Testis (tissue), 3 donors: ENCODE results near the gene COL5A1. TPM values are rescaled to one million over a fixed set of nuclear protein-coding genes. Genes with fewer than 3 reads are reported as not detected.
"Not testable (repeated sequence)": the region's sequence is repeated elsewhere in the genome, so short reads cannot be mapped to it uniquely, and the experiment has no call there.

ENCODE experiments used
- DNase-seq: peaks from one replicate; pipeline ENCODE4 v3.0.0-alpha.2; 2019
- H3K27ac ChIP-seq, 2 donors: fragments of 200-600 bp; sonication (generic); one replicate each; pipeline ENCODE4 v1.5.1; 2019
- H3K27me3 ChIP-seq: fragments of 200-600 bp; sonication (generic); one replicate; pipeline ENCODE4 v1.5.1; 2019
- H3K36me3 ChIP-seq: fragments of 200-600 bp; sonication (generic); one replicate; pipeline ENCODE4 v1.5.1; 2017; ENCODE audit warnings: low read depth; ENCODE audit errors: missing control alignments
- H3K4me1 ChIP-seq: fragments of 200-600 bp; sonication (generic); one replicate; pipeline ENCODE4 v1.5.1; 2019
- H3K4me3 ChIP-seq, 2 donors: fragments of 200-600 bp; sonication (generic); one replicate each; pipeline ENCODE4 v1.5.1; 2017 to 2019
- H3K9me3 ChIP-seq: fragments of 200-600 bp; sonication (generic); one replicate; pipeline ENCODE4 v1.5.1; 2017
- CTCF ChIP-seq, 3 experiments: fragments of 450-650 bp in 2 of 3; fragments of 200-600 bp in 1 of 3; sonication (generic) in 1 of 3; IDR thresholded peaks; one replicate each; pipeline ENCODE4 v1.5.1; 2016 to 2019; ENCODE audit warnings: antibody characterized with exemption in 3 of 3, mild to moderate bottlenecking in 2 of 3, moderate library complexity in 1 of 3
- POLR2A ChIP-seq: fragments of 450-650 bp; IDR thresholded peaks from one replicate; pipeline ENCODE4 v1.6.1; 2017; ENCODE audit warnings: antibody characterized with exemption, mild to moderate bottlenecking, moderate library complexity
- WGBS, 2 donors: methylation state at CpG; one replicate each; pipeline ENCODE4 v1.1.5; 2018; 5-methylcytosine and 5-hydroxymethylcytosine counted together
- intact Hi-C: fragments of 100-400 bp; cut with DNase I; formaldehyde crosslinking; loops from one replicate; pipeline ENCODE4 v1.15.1; 2023; ENCODE audit warnings: low total_unique reads
- polyA plus RNA-seq: library from polyadenylated mRNA; stranded (reverse); fragments of 350-450 nt; fragmentation: Illumina TruSeq; extraction: RNeasy Lipid Tissue Mini Kit (QIAGEN cat#74804); gene quantifications from one replicate; pipeline ENCODE4 v1.2.3, GENCODE V29; 2014; ENCODE audit warnings: low read depth, low replicate concordance; ENCODE audit not compliant: insufficient read depth
- total RNA-seq, 2 donors: library from RNA; depleted of rRNA; stranded (reverse); fragments of >200 nt; gene quantifications; one replicate each; pipeline ENCODE4 v1.2.3, GENCODE V29; 2016

Gene COL5A1
- total and polyA plus RNA-seq, 3 donors from 2014 or later = 18.5 to 34.3 (median 20.8) TPM

DNA sequence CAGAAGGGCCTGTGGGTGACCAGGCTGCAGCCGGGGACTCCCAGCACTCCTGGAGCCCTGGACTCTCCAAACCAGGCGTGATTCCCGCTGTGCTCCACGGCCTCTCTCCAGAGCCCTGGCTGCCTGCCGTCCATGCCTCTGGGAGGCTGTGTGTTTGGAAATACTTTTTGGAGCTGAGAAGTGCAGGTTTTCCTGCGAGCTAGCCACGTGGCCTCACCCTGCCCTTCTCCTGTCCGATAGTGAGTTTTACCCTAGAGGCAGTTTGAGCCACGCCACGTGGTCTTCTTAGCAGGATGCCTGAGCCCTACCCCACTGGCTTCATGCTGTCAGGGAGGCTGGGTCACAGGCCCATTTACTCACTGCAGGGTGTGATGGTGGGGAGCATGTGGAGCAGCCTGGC lies 71.3 kb downstream of the COL5A1 start:
- intact Hi-C loops = no loop called here
- WGBS, 2 donors = 49 to 63% methylated on average over 8 to 10 of the region's 10 CpGs
- H3K27ac ChIP-seq = no peak overlapping the region

GRCh38 chr9:134715536-134715935 lies 73.9 kb downstream of the COL5A1 start:
- H3K4me3 ChIP-seq, H3K36me3 ChIP-seq, H3K9me3 ChIP-seq, H3K27ac ChIP-seq, H3K27me3 ChIP-seq, DNase-seq, intact Hi-C loops, H3K4me1 ChIP-seq: not testable (repeated sequence)
- WGBS, 2 donors = 85 to 87% methylated on average over 5 of the region's 5 CpGs

More for the DNA sequence above, 71.3 kb downstream of the COL5A1 start:
- Histone ChIP-seq H3K36me3 (no peaks in the 10 kb centered on the region), H3K27me3 (no peaks in the 10 kb centered on the region), H3K4me1 (peaks cover 6% of the 10 kb centered on the region), H3K9me3 (no peaks in the 10 kb centered on the region), H3K4me3 (no peak overlapping the region)
- no peak for TF ChIP-seq POLR2A
- TF ChIP-seq CTCF (IDR thresholded peaks at IDR 0.05) = no peak
- peak; percentile 53 for DNase-seq

- no peak overlapping the region for H3K27ac ChIP-seq
- H3K4me3 ChIP-seq = no peak overlapping the region
- 92 to 97% methylated on average over 7 to 8 of the region's 8 CpGs for WGBS, 2 donors
- H3K27me3 ChIP-seq = no peaks in the 10 kb centered on the region
- H3K4me1 ChIP-seq = no peaks in the 10 kb centered on the region
- DNase-seq = no peak
- intact Hi-C loops = no loop called here
- no peaks in the 10 kb centered on the region for H3K9me3 ChIP-seq
- TF ChIP-seq POLR2A (no peak), CTCF (IDR thresholded peaks at IDR 0.05) (no peak)
- no peaks in the 10 kb centered on the region for H3K36me3 ChIP-seq
These were observed 74.5 kb downstream of the COL5A1 start for GRCh38 chr9:134716067-134716466.

- H3K9me3 ChIP-seq = no peaks in the 10 kb centered on the region
- peak; percentile 26 for DNase-seq
- no peak overlapping the region for H3K27ac ChIP-seq
- no peaks in the 10 kb centered on the region for H3K4me1 ChIP-seq
- H3K27me3 ChIP-seq = no peaks in the 10 kb centered on the region
- TF ChIP-seq CTCF (IDR thresholded peaks at IDR 0.05) = no peak
- no peak for TF ChIP-seq POLR2A
- intact Hi-C loops = no loop called here
- WGBS, 2 donors = 64 to 78% methylated on average over 20 of the region's 20 CpGs
- H3K36me3 ChIP-seq = no peaks in the 10 kb centered on the region
- no peak overlapping the region for H3K4me3 ChIP-seq
These were observed 75.5 kb downstream of the COL5A1 start for GRCh38 chr9:134717056-134717455.

- Histone ChIP-seq H3K4me1 (no peaks in the 10 kb centered on the region), H3K4me3 (no peak overlapping the region), H3K27ac (no peak overlapping the region), H3K9me3 (no peaks in the 10 kb centered on the region), H3K27me3 (no peaks in the 10 kb centered on the region), H3K36me3 (no peaks in the 10 kb centered on the region)
- TF ChIP-seq CTCF (IDR thresholded peaks at IDR 0.05) (no peak), POLR2A (no peak)
- DNase-seq = peak; percentile 37
- WGBS, 2 donors = 59 to 62% methylated on average over 24 of the region's 24 CpGs
- intact Hi-C loops = no loop called here
These were observed 76.5 kb downstream of the COL5A1 start for GRCh38 chr9:134717924-134718645.
